Chondrocyte (in vitro differentiated cells): ENCODE measurements around the gene SMAD2. TPM values are rescaled to one million over a fixed set of nuclear protein-coding genes. Genes with fewer than 3 reads are reported as not detected.

Source experiments
- DNase-seq: peaks from one replicate; pipeline ENCODE4 v3.0.0; 2021; ENCODE audit warnings: mixed read lengths, low spot score
- H3K27ac Mint-ChIP-seq: one replicate; pipeline ENCODE4 v1.8.0; 2021; ENCODE audit warnings: mild to moderate bottlenecking, moderate library complexity, mixed read lengths; ENCODE audit not compliant: unreplicated experiment
- H3K27me3 Mint-ChIP-seq: 2 replicates; pipeline ENCODE4 v1.8.0; 2021; ENCODE audit warnings: low read depth, mixed read lengths
- H3K36me3 Mint-ChIP-seq: 2 replicates; pipeline ENCODE4 v1.8.0; 2021; ENCODE audit warnings: low read depth, mixed read lengths
- H3K4me1 Mint-ChIP-seq: 2 replicates; pipeline ENCODE4 v1.8.0; 2021; ENCODE audit warnings: low read depth, mild to moderate bottlenecking, mixed read lengths
- H3K4me3 Mint-ChIP-seq: one replicate; pipeline ENCODE4 v1.8.0; 2021; ENCODE audit warnings: mild to moderate bottlenecking, moderate library complexity, mixed read lengths; ENCODE audit not compliant: unreplicated experiment
- H3K9me3 Mint-ChIP-seq: 2 replicates; pipeline ENCODE4 v1.8.0; 2021; ENCODE audit warnings: low read depth, mixed read lengths
- total RNA-seq: library from RNA; stranded (reverse); gene quantifications from 3 replicates; pipeline ENCODE4 v1.2.1, GENCODE V29; 2021
- TF ChIP-seq, protein P1 (sequence below): fragments of 200-600 bp; sonication (generic); IDR thresholded peaks from 2 replicates; pipeline ENCODE4 v1.5.0; 2021; ENCODE audit warnings: antibody characterized with exemption, mild to moderate bottlenecking, moderate library complexity

The SMAD2 gene
- total RNA-seq, 1 donor from 2014 or later = 151 TPM

DNA sequence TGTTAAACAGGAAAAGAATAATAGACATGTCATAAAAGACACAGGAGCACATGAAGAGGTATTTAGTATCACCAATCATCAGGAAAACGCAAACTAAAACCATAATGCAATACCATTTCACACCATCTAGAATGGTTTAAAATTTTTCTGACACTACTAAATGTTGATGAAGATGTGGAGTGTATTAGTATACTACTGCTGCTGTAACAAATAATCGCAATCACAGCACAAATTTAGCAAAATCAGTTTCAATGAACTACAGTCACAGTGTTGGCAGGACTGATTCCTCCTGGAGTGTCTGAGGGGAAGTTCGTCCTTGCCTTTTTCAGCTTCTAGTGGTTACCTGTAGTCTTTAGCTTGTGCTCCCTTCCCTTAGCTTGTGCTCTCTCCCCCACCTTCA, 24.1 kb downstream of the SMAD2 start:
- H3K4me1 Mint-ChIP-seq = peaks cover 22% of the 10 kb centered on the region
- no peaks in the 10 kb centered on the region for H3K27me3 Mint-ChIP-seq
- peaks cover 8% of the 10 kb centered on the region for H3K36me3 Mint-ChIP-seq
- H3K9me3 Mint-ChIP-seq = peaks cover 28% of the 10 kb centered on the region
- no peak for DNase-seq
- no peak overlapping the region for H3K4me3 Mint-ChIP-seq
- no peak overlapping the region for H3K27ac Mint-ChIP-seq
- TF ChIP-seq, protein P1, sequence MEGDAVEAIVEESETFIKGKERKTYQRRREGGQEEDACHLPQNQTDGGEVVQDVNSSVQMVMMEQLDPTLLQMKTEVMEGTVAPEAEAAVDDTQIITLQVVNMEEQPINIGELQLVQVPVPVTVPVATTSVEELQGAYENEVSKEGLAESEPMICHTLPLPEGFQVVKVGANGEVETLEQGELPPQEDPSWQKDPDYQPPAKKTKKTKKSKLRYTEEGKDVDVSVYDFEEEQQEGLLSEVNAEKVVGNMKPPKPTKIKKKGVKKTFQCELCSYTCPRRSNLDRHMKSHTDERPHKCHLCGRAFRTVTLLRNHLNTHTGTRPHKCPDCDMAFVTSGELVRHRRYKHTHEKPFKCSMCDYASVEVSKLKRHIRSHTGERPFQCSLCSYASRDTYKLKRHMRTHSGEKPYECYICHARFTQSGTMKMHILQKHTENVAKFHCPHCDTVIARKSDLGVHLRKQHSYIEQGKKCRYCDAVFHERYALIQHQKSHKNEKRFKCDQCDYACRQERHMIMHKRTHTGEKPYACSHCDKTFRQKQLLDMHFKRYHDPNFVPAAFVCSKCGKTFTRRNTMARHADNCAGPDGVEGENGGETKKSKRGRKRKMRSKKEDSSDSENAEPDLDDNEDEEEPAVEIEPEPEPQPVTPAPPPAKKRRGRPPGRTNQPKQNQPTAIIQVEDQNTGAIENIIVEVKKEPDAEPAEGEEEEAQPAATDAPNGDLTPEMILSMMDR = no peak

DNA sequence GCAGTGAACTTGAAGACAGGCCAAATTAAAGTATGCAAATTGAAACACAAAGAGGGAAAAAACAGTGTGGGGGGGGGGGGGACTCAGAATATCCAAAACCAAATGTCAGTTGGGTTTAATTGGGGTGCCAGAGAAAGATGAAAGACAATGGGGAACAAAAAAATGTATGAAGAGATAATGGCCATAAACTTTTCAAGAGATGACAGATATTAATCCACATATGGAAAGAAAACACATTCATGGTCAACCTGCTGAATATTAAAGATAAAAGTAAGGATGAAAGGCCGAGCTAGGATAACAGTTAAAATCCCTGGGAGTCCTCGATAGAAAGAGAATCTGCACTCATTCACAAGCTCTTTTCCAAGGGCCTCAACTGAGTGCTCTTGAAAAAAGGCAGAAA, 26.6 kb downstream of the SMAD2 start:
- H3K4me1 Mint-ChIP-seq = peaks cover 21% of the 10 kb centered on the region
- peaks cover 7% of the 10 kb centered on the region for H3K36me3 Mint-ChIP-seq

DNA sequence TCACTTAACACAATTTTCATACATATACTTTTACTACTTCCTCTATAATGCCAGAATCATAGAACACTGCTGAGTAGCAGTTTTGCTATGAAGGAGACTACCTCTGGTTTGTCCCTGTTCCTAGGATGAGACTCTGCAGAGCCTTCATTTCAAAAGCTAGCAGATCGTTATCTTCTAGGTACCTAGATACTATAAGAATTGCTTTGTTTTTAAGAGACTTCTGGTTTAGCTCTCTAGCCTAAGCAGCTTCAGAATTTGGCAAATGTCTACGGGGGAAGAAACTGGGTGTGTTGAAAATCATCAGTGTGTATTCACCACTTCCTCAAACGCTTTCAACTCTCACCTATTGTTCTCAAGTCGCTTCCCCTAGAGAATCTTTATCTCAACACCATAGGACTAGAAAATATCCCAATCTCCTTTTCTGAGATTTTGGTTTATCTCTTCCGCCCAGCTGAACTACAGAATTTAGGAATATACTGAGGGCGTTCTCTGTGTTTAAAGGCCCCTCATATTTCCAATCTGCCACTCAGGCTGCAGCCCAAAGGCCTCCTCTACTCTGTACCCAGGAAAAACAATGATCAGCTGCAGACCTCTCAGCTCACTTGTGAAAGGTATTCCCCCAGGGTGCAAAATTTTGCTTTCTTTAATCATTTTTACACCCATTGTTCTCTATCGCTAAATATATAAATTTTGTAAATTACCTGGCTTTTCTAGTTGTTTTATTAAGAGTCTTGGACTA, 28.7 kb downstream of the SMAD2 start:
- Mint-ChIP-seq H3K4me1 (peaks cover 31% of the 10 kb centered on the region), H3K27me3 (no peaks in the 10 kb centered on the region), H3K36me3 (peaks cover 6% of the 10 kb centered on the region), H3K9me3 (peaks cover 32% of the 10 kb centered on the region), H3K27ac (no peak overlapping the region), H3K4me3 (no peak overlapping the region)
- DNase-seq = no peak
- TF ChIP-seq, protein P1 = no peak

More for the DNA sequence above, 26.6 kb downstream of the SMAD2 start:
- Mint-ChIP-seq H3K9me3 (peaks cover 33% of the 10 kb centered on the region), H3K4me3 (no peak overlapping the region), H3K27me3 (no peaks in the 10 kb centered on the region), H3K27ac (no peak overlapping the region)
- DNase-seq = no peak
- TF ChIP-seq, protein P1 = no peak

DNA sequence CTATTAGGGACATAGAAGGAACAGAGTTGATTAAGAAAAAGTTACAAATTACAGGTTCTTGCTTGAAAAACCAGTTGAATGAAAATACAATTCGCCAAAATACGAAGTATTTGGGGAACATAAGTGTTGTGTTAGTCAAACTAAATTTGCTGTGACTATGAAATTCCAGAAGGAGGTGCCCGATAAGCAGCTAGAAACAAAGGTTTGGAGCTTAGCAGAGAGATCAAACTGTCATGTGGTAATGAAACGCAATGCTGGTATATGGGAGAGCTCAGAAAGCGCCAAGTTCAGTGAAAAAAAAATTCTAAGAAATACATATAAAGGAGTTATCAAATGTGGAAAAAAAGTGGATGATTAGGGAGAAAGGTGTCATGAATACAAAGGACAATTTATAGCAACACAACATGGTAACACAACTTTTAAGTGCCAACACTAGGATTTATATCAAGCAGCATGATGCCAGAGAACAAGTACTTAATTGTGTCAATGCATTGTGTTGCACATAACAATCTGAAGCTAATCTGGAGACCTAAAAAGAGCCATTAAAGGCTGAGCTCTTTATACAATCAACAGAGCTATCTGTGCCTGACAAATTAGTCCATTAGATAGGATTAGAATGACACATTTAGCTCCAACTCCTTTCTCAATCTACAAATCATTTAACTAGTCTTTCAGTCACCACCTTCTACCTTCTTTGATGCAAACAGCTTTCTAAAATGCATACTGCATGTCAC, 31.2 kb downstream of the SMAD2 start:
- no peak overlapping the region for H3K4me3 Mint-ChIP-seq
- peaks cover 31% of the 10 kb centered on the region for H3K4me1 Mint-ChIP-seq
- H3K9me3 Mint-ChIP-seq = peaks cover 20% of the 10 kb centered on the region
- no peaks in the 10 kb centered on the region for H3K27me3 Mint-ChIP-seq
- no peak overlapping the region for H3K27ac Mint-ChIP-seq
- TF ChIP-seq, protein P1 = peak; percentile 15
- DNase-seq = no peak
- peaks cover 10% of the 10 kb centered on the region for H3K36me3 Mint-ChIP-seq

DNA sequence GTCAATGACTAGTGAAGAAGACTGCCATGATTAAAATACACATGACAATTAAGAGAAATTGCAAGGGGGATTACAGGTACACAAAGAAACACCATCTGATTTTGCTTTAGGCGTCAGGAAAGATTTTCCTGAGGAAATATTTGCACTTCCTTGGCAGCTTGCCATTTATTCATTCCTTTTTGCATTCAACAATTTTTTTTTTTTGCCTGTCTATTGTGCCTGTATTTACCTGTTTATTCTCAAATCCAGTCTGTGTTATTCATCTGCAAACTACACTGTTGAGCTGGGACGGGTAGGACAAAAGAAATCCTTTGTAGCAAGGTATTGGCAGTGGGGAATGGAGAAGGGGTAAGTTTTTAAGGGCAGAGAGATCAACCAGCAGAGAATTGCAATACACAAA, 31.8 kb downstream of the SMAD2 start:
- H3K4me3 Mint-ChIP-seq = no peak overlapping the region
- H3K36me3 Mint-ChIP-seq = peaks cover 10% of the 10 kb centered on the region
- peaks cover 37% of the 10 kb centered on the region for H3K4me1 Mint-ChIP-seq
- H3K27me3 Mint-ChIP-seq = no peaks in the 10 kb centered on the region
- no peak overlapping the region for H3K27ac Mint-ChIP-seq
- TF ChIP-seq, protein P1 = no peak
- peaks cover 17% of the 10 kb centered on the region for H3K9me3 Mint-ChIP-seq
- DNase-seq = no peak
